HG03432 (cell line): Measurements from ENCODE around the gene HECTD2.
A peak's percentile ranks its signal among the peaks of the same experiment; 100 is the strongest.

Experiments used
- ATAC-seq: cut with Tn5 transposase; IDR thresholded peaks from one replicate; pipeline ENCODE4 v1.9.1; 2021; ENCODE audit warnings: mild to moderate bottlenecking, moderate library complexity; ENCODE audit not compliant: unreplicated experiment

Gene HECTD2

GRCh38 chr10:91465261-91465660 is 55.1 kb downstream of the HECTD2 start:
- ATAC-seq: no peak

GRCh38 chr10:91467114-91467513 is 57.0 kb downstream of the HECTD2 start:
- no peak for ATAC-seq

GRCh38 chr10:91471602-91472001 is 61.5 kb downstream of the HECTD2 start:
- ATAC-seq: no peak

GRCh38 chr10:91472911-91473310 is 62.8 kb downstream of the HECTD2 start:
- ATAC-seq: no peak

GRCh38 chr10:91474009-91474408 is 63.9 kb downstream of the HECTD2 start:
- ATAC-seq: no peak

GRCh38 chr10:91477236-91477635 is 67.1 kb downstream of the HECTD2 start:
- no peak for ATAC-seq

GRCh38 chr10:91479583-91479982 is 69.4 kb downstream of the HECTD2 start:
- no peak for ATAC-seq

- no peak for ATAC-seq
Observed at GRCh38 chr10:91487911-91488582, 77.9 kb downstream of the HECTD2 start.

- ATAC-seq: no peak
Observed at GRCh38 chr10:91493313-91493712, 83.2 kb downstream of the HECTD2 start.

GRCh38 chr10:91495402-91495801 is 85.3 kb downstream of the HECTD2 start:
- ATAC-seq: no peak

GRCh38 chr10:91496016-91496415 is 85.9 kb downstream of the HECTD2 start:
- no peak for ATAC-seq

- ATAC-seq: peak; percentile 57
Observed at GRCh38 chr10:91511549-91512330, 101.6 kb downstream of the HECTD2 start.

- no peak for ATAC-seq
Observed at GRCh38 chr10:91512458-91512857, 102.3 kb downstream of the HECTD2 start.

GRCh38 chr10:91513598-91514424 is 103.7 kb downstream of the HECTD2 start:
- no peak for ATAC-seq

GRCh38 chr10:91514787-91515186 is 104.6 kb downstream of the HECTD2 start:
- ATAC-seq: no peak

- ATAC-seq: no peak
Observed at GRCh38 chr10:91517394-91517793, 107.2 kb downstream of the HECTD2 start.

GRCh38 chr10:91519899-91520514 is 109.9 kb downstream of the HECTD2 start:
- ATAC-seq: no peak

- ATAC-seq: no peak
Observed at GRCh38 chr10:91520661-91521060, 110.5 kb downstream of the HECTD2 start.

GRCh38 chr10:91521439-91521838 is 111.3 kb downstream of the HECTD2 start:
- no peak for ATAC-seq

GRCh38 chr10:91525896-91526712 is 116.0 kb downstream of the HECTD2 start:
- no peak for ATAC-seq
